Neural cell (in vitro differentiated cells): ENCODE data around the gene ELMO1.

Source experiments
- POLR2AphosphoS5 ChIP-seq: IDR thresholded peaks from 2 replicates; pipeline ENCODE4 v1.6.1; 2012
- TF ChIP-seq, protein P1 (sequence below): fragments of 450-650 bp; IDR thresholded peaks from 2 replicates; pipeline ENCODE4 v1.5.1; 2014; ENCODE audit warnings: antibody characterized with exemption, mild to moderate bottlenecking, moderate library complexity; ENCODE audit not compliant: poor library complexity, severe bottlenecking

DNA sequence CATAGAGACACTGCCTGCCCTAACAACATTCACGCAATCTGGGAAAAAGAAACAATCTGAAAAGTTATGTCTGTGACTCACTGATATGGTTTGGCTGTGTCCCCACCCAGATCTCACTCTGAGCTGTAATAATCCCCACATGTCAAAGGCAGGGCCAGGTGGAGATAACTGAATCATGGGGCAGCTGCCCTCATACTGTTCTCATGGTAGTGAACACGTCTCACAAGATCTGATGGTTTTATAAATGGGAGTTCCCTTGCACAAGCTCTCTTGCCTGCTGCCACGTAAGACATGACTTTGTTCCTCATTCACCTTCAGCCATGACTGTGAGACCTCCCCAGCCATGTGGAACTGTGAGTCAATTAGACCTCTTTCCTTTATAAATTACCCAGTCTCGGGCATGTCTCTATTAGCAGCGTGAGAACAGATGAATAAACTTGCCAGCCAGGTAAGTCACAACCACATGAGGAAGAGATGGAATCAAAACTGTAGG lies 382.8 kb downstream of the ELMO1 start:
- TF ChIP-seq, protein P1, sequence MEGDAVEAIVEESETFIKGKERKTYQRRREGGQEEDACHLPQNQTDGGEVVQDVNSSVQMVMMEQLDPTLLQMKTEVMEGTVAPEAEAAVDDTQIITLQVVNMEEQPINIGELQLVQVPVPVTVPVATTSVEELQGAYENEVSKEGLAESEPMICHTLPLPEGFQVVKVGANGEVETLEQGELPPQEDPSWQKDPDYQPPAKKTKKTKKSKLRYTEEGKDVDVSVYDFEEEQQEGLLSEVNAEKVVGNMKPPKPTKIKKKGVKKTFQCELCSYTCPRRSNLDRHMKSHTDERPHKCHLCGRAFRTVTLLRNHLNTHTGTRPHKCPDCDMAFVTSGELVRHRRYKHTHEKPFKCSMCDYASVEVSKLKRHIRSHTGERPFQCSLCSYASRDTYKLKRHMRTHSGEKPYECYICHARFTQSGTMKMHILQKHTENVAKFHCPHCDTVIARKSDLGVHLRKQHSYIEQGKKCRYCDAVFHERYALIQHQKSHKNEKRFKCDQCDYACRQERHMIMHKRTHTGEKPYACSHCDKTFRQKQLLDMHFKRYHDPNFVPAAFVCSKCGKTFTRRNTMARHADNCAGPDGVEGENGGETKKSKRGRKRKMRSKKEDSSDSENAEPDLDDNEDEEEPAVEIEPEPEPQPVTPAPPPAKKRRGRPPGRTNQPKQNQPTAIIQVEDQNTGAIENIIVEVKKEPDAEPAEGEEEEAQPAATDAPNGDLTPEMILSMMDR: no peak
- no peak for TF ChIP-seq POLR2AphosphoS5
